ENCODE data around the gene NUP62. TPM values are rescaled to one million over a fixed set of nuclear protein-coding genes. Genes with fewer than 3 reads are reported as not detected.
A peak's percentile ranks its signal among the peaks of the same experiment; 100 is the strongest.

Gene NUP62
- total and polyA plus RNA-seq, 4 donors: 16.2 to 45.9 (median 38.0) TPM

DNA sequence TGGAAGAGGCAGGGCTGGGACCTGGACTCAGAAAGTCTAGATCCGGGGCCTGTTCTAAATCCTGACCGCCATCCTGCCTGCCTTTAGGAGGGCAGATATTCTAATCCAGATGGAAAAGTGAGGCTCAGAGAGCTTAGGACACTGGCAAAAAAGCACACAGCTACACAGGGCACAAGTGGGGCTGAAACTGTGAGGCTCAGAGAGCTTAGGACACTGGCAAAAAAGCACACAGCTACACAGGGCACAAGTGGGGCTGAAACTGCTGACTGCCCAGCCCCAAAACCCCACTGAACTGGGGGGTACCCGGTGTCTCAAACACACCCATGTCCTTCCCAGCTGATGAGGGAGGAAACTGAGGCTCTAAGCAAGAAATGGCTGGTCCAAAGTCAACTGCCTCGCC lies 54.1 kb downstream of the NUP62 start:
- DNase-seq: no peak
- 89 to 98% methylated on average over 4 of the region's 4 CpGs for WGBS, 2 donors
- Histone ChIP-seq H3K36me3 (ENCODE audit: control insufficient read depth in 4 of 4, insufficient read depth in 4 of 4, low read length in 4 of 4) (peaks cover 0 to 16% (median 14%) of the 10 kb centered on the region in 4 donors), H3K4me1 (ENCODE audit: control insufficient read depth in 5 of 5, insufficient read depth in 5 of 5, low read length in 5 of 5) (peaks cover 0 to 24% (median 9%) of the 10 kb centered on the region in 5 donors), H3K27ac (ENCODE audit: low read depth in 1 of 2, low read length in 1 of 2) (no peak overlapping the region), H3K4me3 (no peak overlapping the region), H3K27me3 (ENCODE audit: control insufficient read depth in 3 of 3, insufficient read depth in 3 of 3, low read length in 2 of 3) (no peaks in the 10 kb centered on the region), H3K9me3 (ENCODE audit: control insufficient read depth in 4 of 4, insufficient read depth in 3 of 4, low read length in 3 of 4) (no peaks in the 10 kb centered on the region), H3K9ac (ENCODE audit: insufficient read depth in 1 of 2, low read length in 2 of 2) (peak overlapping the region in 1 of 2 donors; percentile 99)
- TF ChIP-seq, protein P1, sequence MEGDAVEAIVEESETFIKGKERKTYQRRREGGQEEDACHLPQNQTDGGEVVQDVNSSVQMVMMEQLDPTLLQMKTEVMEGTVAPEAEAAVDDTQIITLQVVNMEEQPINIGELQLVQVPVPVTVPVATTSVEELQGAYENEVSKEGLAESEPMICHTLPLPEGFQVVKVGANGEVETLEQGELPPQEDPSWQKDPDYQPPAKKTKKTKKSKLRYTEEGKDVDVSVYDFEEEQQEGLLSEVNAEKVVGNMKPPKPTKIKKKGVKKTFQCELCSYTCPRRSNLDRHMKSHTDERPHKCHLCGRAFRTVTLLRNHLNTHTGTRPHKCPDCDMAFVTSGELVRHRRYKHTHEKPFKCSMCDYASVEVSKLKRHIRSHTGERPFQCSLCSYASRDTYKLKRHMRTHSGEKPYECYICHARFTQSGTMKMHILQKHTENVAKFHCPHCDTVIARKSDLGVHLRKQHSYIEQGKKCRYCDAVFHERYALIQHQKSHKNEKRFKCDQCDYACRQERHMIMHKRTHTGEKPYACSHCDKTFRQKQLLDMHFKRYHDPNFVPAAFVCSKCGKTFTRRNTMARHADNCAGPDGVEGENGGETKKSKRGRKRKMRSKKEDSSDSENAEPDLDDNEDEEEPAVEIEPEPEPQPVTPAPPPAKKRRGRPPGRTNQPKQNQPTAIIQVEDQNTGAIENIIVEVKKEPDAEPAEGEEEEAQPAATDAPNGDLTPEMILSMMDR (IDR thresholded peaks at IDR 0.05; ENCODE audit: control extremely low read depth, extremely low read depth): no peak
- no peak for ATAC-seq (ENCODE audit: insufficient read depth, low FRiP score)

DNA sequence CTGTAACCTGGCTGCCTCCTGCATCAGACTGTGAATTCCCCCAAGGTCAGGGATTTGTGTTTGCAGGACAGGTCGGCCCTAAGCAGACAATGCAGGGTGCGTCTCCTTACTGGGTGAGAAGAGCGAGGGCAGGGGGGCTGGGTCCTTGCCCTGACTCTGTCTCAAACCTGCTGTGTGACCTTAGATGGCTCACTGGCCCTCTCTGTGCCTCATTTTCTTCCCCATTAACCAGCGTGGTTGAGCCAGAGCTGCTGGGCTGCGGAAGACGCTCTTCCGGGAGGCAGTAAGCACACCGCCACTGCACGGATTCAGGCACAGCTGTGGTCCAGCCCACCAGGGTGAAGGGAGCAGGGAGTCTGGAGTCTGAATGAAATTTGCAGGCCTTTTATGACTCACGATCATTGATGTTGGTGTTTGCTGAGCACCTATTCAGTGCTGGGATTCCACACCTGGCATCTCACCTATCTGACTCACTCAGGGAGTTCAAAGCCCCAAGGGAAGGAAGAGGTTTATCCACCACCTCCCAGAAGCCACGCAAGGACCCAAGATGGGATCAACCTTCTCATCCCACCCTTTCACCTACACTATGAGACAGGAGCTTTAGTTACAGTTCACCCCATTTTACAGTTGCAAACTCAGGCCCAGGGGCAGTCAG lies 54.7 kb downstream of the NUP62 start:
- ATAC-seq (ENCODE audit: insufficient read depth, low FRiP score): no peak
- Histone ChIP-seq H3K9me3 (ENCODE audit: control insufficient read depth in 4 of 4, insufficient read depth in 3 of 4, low read length in 3 of 4) (no peaks in the 10 kb centered on the region), H3K4me3 (no peak overlapping the region), H3K36me3 (ENCODE audit: control insufficient read depth in 4 of 4, insufficient read depth in 4 of 4, low read length in 4 of 4) (peaks cover 0 to 13% (median 12%) of the 10 kb centered on the region in 4 donors), H3K4me1 (ENCODE audit: control insufficient read depth in 5 of 5, insufficient read depth in 5 of 5, low read length in 5 of 5) (peaks cover 0 to 28% (median 10%) of the 10 kb centered on the region in 5 donors), H3K27me3 (ENCODE audit: control insufficient read depth in 3 of 3, insufficient read depth in 3 of 3, low read length in 2 of 3) (no peaks in the 10 kb centered on the region), H3K27ac (ENCODE audit: low read depth in 1 of 2, low read length in 1 of 2) (peak overlapping the region in 1 of 2 donors; percentile 4), H3K9ac (ENCODE audit: insufficient read depth in 1 of 2, low read length in 2 of 2) (no peak overlapping the region)
- DNase-seq: no peak
- TF ChIP-seq, protein P1 (IDR thresholded peaks at IDR 0.05; ENCODE audit: control extremely low read depth, extremely low read depth): no peak
- 94 to 98% methylated on average over 11 of the region's 11 CpGs for WGBS, 2 donors

DNA sequence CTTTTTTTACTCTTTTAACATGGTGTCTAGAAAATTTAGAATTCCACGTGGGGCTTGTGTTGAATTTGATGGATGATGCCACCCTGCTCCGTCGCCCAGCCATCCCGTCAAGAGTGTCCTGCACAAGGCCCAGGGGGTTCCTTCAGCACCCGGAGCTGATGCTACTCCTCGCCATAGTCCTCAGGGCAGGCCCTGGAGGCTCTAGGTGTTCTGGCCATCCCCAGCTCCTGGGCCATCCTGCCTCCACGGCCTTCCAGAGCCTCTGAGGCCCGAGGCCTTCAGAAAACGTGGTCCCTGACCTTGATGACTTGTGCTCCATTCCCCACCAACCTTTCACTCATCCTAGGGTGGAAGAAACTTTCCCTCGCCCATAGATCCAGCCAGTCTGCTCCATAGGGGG lies 55.5 kb downstream of the NUP62 start:
- H3K4me1 ChIP-seq (ENCODE audit: control insufficient read depth in 5 of 5, insufficient read depth in 5 of 5, low read length in 5 of 5): peaks cover 0 to 30% (median 10%) of the 10 kb centered on the region in 5 donors
- no peak overlapping the region for H3K9ac ChIP-seq (ENCODE audit: insufficient read depth in 1 of 2, low read length in 2 of 2)
- TF ChIP-seq, protein P1 (IDR thresholded peaks at IDR 0.05; ENCODE audit: control extremely low read depth, extremely low read depth): no peak
- WGBS, 2 donors: 91 to 97% methylated on average over 10 of the region's 10 CpGs
- no peaks in the 10 kb centered on the region for H3K9me3 ChIP-seq (ENCODE audit: control insufficient read depth in 4 of 4, insufficient read depth in 3 of 4, low read length in 3 of 4)
- H3K36me3 ChIP-seq (ENCODE audit: control insufficient read depth in 4 of 4, insufficient read depth in 4 of 4, low read length in 4 of 4): peaks cover 0 to 10% (median 6%) of the 10 kb centered on the region in 4 donors
- ATAC-seq (ENCODE audit: insufficient read depth, low FRiP score) (no peak), DNase-seq (no peak)
- no peak overlapping the region for H3K4me3 ChIP-seq
- no peak overlapping the region for H3K27ac ChIP-seq (ENCODE audit: low read depth in 1 of 2, low read length in 1 of 2)
- H3K27me3 ChIP-seq (ENCODE audit: control insufficient read depth in 3 of 3, insufficient read depth in 3 of 3, low read length in 2 of 3): no peaks in the 10 kb centered on the region

Measured in lung (tissue), 12 donors.